H9 (cell line): ENCODE data around the gene NOS1AP. TPM values are rescaled to one million over a fixed set of nuclear protein-coding genes. Genes with fewer than 3 reads are reported as not detected.

Source experiments
- DNase-seq: peaks from one replicate; pipeline ENCODE4 v3.0.0-alpha.2; 2017
- H2AFZ ChIP-seq: one replicate; pipeline ENCODE4 v1.6.1; 2013; ENCODE audit warnings: mild to moderate bottlenecking, low read length, control low read depth, moderate library complexity
- H2AK5ac ChIP-seq: 2 replicates; pipeline ENCODE4 v1.6.1; 2013; ENCODE audit warnings: low read length, control low read depth, mixed read lengths; ENCODE audit not compliant: insufficient read length
- H2BK120ac ChIP-seq: one replicate; pipeline ENCODE4 v1.6.1; 2013; ENCODE audit warnings: low read depth, mild to moderate bottlenecking, low read length, control low read depth, inconsistent platforms; ENCODE audit not compliant: poor library complexity, severe bottlenecking
- H2BK12ac ChIP-seq: 2 replicates; pipeline ENCODE4 v1.6.1; 2013; ENCODE audit warnings: low read length, control low read depth, mixed read lengths, low read depth; ENCODE audit not compliant: insufficient read length
- H2BK15ac ChIP-seq: 2 replicates; pipeline ENCODE4 v1.6.1; 2013; ENCODE audit warnings: low read depth, low read length, control low read depth
- H2BK20ac ChIP-seq: one replicate; pipeline ENCODE4 v1.6.1; 2013; ENCODE audit warnings: low read depth, mild to moderate bottlenecking, low read length, control low read depth, inconsistent platforms; ENCODE audit not compliant: poor library complexity, severe bottlenecking
- H2BK5ac ChIP-seq: 2 replicates; pipeline ENCODE4 v1.6.1; 2013; ENCODE audit warnings: low read length, control low read depth, mixed read lengths; ENCODE audit not compliant: insufficient read length
- H3K14ac ChIP-seq: 2 replicates; pipeline ENCODE4 v1.6.1; 2013; ENCODE audit warnings: low read length, control low read depth; ENCODE audit not compliant: insufficient read depth
- H3K18ac ChIP-seq: 2 replicates; pipeline ENCODE4 v1.6.1; 2013; ENCODE audit warnings: low read depth, mild to moderate bottlenecking, mixed read lengths, low read length, control low read depth; ENCODE audit not compliant: insufficient read length
- H3K23ac ChIP-seq: 2 replicates; pipeline ENCODE4 v1.6.1; 2013; ENCODE audit warnings: low read length, control low read depth, mixed read lengths, low read depth; ENCODE audit not compliant: insufficient read length
- H3K23me2 ChIP-seq: 2 replicates; pipeline ENCODE4 v1.6.1; 2013; ENCODE audit warnings: low read depth, mild to moderate bottlenecking, mixed read lengths, low read length, control low read depth; ENCODE audit not compliant: insufficient read length, poor library complexity, severe bottlenecking
- H3K27ac ChIP-seq: 2 replicates; pipeline ENCODE4 v1.5.1; 2013; ENCODE audit warnings: low read length, control low read depth, mixed read lengths, low read depth; ENCODE audit not compliant: insufficient read length
- H3K27me3 ChIP-seq: 2 replicates; pipeline ENCODE4 v1.6.1; 2013; ENCODE audit warnings: low read length, control low read depth, inconsistent platforms; ENCODE audit not compliant: insufficient read depth
- H3K4ac ChIP-seq: 2 replicates; pipeline ENCODE4 v1.6.1; 2013; ENCODE audit warnings: low read depth, mild to moderate bottlenecking, control low read depth, inconsistent platforms, low read length, moderate library complexity
- H3K4me1 ChIP-seq: 2 replicates; pipeline ENCODE4 v1.6.1; 2013; ENCODE audit warnings: low read length, control low read depth, inconsistent platforms; ENCODE audit not compliant: insufficient read depth
- H3K4me2 ChIP-seq: 2 replicates; pipeline ENCODE4 v1.6.1; 2013; ENCODE audit warnings: low read length, control low read depth, mixed read lengths; ENCODE audit not compliant: insufficient read length, insufficient read depth
- H3K56ac ChIP-seq: 2 replicates; pipeline ENCODE4 v1.6.1; 2013; ENCODE audit warnings: low read depth, mild to moderate bottlenecking, mixed read lengths, low read length, control low read depth; ENCODE audit not compliant: insufficient read length
- H3K79me1 ChIP-seq: 2 replicates; pipeline ENCODE4 v1.6.1; 2013; ENCODE audit warnings: low read depth, mild to moderate bottlenecking, moderate library complexity, low read length, control low read depth, inconsistent platforms; ENCODE audit not compliant: insufficient read depth, poor library complexity, severe bottlenecking
- H3K79me2 ChIP-seq: 2 replicates; pipeline ENCODE4 v1.6.1; 2013; ENCODE audit warnings: low read length, control low read depth, inconsistent platforms; ENCODE audit not compliant: insufficient read depth
- H3K9ac ChIP-seq: 2 replicates; pipeline ENCODE4 v1.6.1; 2013; ENCODE audit warnings: low read length, control low read depth, mixed read lengths; ENCODE audit not compliant: insufficient read length; ENCODE audit errors: extremely low read depth
- H3K9me3 ChIP-seq: one replicate; pipeline ENCODE4 v1.6.1; 2013; ENCODE audit warnings: low read depth, low read length, inconsistent platforms; ENCODE audit not compliant: control insufficient read depth
- H3T11ph ChIP-seq: one replicate; pipeline ENCODE4 v1.6.1; 2013; ENCODE audit warnings: mild to moderate bottlenecking, low read length, control low read depth, inconsistent platforms
- H4K20me1 ChIP-seq: one replicate; pipeline ENCODE4 v1.6.1; 2013; ENCODE audit not compliant: control insufficient read depth, insufficient read length, insufficient read depth
- H4K5ac ChIP-seq: 2 replicates; pipeline ENCODE4 v1.6.1; 2013; ENCODE audit warnings: low read depth, mild to moderate bottlenecking, mixed read lengths, low read length, control low read depth; ENCODE audit not compliant: insufficient read length
- H4K8ac ChIP-seq: replicated peaks from 2 replicates; pipeline ENCODE4 v1.6.1; 2013; ENCODE audit warnings: low read length, control low read depth, mixed read lengths, low read depth; ENCODE audit not compliant: insufficient read length
- H4K91ac ChIP-seq: 2 replicates; pipeline ENCODE4 v1.6.1; 2013; ENCODE audit warnings: low read depth, mild to moderate bottlenecking, moderate library complexity, mixed read lengths, low read length, control low read depth; ENCODE audit not compliant: insufficient read length
- H3K27ac Mint-ChIP-seq, 3 experiments: 2 replicates in 2 of 3; 3 replicates in 1 of 3; pipeline ENCODE4 v1.8.0; 2020 to 2021; ENCODE audit warnings: mixed read lengths in 3 of 3, mild to moderate bottlenecking in 1 of 3, moderate library complexity in 1 of 3
- H3K27me3 Mint-ChIP-seq: 2 replicates; pipeline ENCODE4 v1.8.0; 2021; ENCODE audit warnings: low read depth, mild to moderate bottlenecking, moderate library complexity, mixed read lengths
- H3K36me3 Mint-ChIP-seq, 3 experiments: 2 replicates in 2 of 3; 3 replicates in 1 of 3; pipeline ENCODE4 v1.8.0; 2020 to 2021; ENCODE audit warnings: low read depth in 3 of 3, mixed read lengths in 3 of 3; ENCODE audit not compliant: insufficient read depth in 1 of 3
- H3K4me1 Mint-ChIP-seq, 2 experiments: 2 replicates each; pipeline ENCODE4 v1.8.0; 2020; ENCODE audit warnings: mixed read lengths in 2 of 2
- H3K4me3 Mint-ChIP-seq, 2 experiments: 2 replicates in 1 of 2; 3 replicates in 1 of 2; pipeline ENCODE4 v1.8.0; 2020 to 2021; ENCODE audit warnings: mild to moderate bottlenecking in 2 of 2, mixed read lengths in 2 of 2, moderate library complexity in 1 of 2
- H3K9me3 Mint-ChIP-seq, 2 experiments: 2 replicates in 1 of 2; 3 replicates in 1 of 2; pipeline ENCODE4 v1.8.0; 2020; ENCODE audit warnings: mild to moderate bottlenecking in 2 of 2, mixed read lengths in 2 of 2, moderate library complexity in 1 of 2
- total RNA-seq: library from RNA; stranded (reverse); gene quantifications from 2 replicates; pipeline ENCODE4 v1.2.1, GENCODE V29; 2021
- TF ChIP-seq, protein P1 (sequence below): fragments of 200-600 bp; sonication (generic); conservative IDR thresholded peaks from 3 replicates; pipeline ENCODE4 v1.8.0; 2021; ENCODE audit warnings: antibody characterized with exemption, mild to moderate bottlenecking

The NOS1AP gene
- total RNA-seq, 1 experiment from 2014 or later, result 8.4 TPM

DNA sequence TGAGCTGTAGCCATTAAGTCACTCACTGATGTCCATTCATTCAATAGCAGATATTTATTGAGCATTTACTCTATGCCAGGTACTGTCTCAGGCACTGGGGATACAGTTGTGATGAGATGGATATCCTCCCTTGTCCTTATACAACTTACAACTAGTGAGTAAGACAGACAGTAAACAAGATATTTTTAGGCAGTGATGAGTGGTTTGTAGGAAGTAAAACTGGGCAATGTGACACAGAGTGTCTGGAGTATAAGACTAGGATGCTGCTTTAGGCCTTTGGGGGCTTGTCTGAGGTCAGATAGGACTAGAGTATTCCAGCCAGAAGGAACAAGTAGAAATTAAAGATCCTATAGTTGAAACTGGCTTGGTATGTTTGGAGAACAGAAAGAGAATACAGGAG lies 41.4 kb downstream of the NOS1AP start:
- no peak overlapping the region for H3K23ac ChIP-seq
- no peaks in the 10 kb centered on the region for H3K4me1 ChIP-seq
- Mint-ChIP-seq H3K4me3 (no peak overlapping the region), H3K4me1 (peaks cover 2 to 6% of the 10 kb centered on the region in 2 experiments; a peak in 2 of 4 replicates), H3K27ac (no peak overlapping the region), H3K9me3 (peaks cover 0 to 7% of the 10 kb centered on the region in 2 experiments; a peak in 1 of 5 replicates), H3K27me3 (no peaks in the 10 kb centered on the region), H3K36me3 (peaks cover 2 to 15% (median 12%) of the 10 kb centered on the region in 3 experiments; a peak in 6 of 7 replicates)
- no peaks in the 10 kb centered on the region for H4K20me1 ChIP-seq
- H3K79me1 ChIP-seq, result peaks cover 3% of the 10 kb centered on the region
- H3T11ph ChIP-seq, result no peak overlapping the region
- TF ChIP-seq, protein P1, sequence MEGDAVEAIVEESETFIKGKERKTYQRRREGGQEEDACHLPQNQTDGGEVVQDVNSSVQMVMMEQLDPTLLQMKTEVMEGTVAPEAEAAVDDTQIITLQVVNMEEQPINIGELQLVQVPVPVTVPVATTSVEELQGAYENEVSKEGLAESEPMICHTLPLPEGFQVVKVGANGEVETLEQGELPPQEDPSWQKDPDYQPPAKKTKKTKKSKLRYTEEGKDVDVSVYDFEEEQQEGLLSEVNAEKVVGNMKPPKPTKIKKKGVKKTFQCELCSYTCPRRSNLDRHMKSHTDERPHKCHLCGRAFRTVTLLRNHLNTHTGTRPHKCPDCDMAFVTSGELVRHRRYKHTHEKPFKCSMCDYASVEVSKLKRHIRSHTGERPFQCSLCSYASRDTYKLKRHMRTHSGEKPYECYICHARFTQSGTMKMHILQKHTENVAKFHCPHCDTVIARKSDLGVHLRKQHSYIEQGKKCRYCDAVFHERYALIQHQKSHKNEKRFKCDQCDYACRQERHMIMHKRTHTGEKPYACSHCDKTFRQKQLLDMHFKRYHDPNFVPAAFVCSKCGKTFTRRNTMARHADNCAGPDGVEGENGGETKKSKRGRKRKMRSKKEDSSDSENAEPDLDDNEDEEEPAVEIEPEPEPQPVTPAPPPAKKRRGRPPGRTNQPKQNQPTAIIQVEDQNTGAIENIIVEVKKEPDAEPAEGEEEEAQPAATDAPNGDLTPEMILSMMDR, result no peak
- H3K14ac ChIP-seq, result no peak overlapping the region
- H3K27ac ChIP-seq, result no peak overlapping the region
- H2BK20ac ChIP-seq, result no peak overlapping the region
- no peak overlapping the region for H3K4me2 ChIP-seq
- no peak overlapping the region for H2BK15ac ChIP-seq
- H3K4ac ChIP-seq, result no peak overlapping the region
- H3K27me3 ChIP-seq, result no peaks in the 10 kb centered on the region
- no peak overlapping the region for H2BK120ac ChIP-seq
- no peak overlapping the region for H2BK5ac ChIP-seq
- no peak overlapping the region for H3K18ac ChIP-seq
- no peak overlapping the region for H2AK5ac ChIP-seq
- H4K5ac ChIP-seq, result no peak overlapping the region
- no peaks in the 10 kb centered on the region for H3K9me3 ChIP-seq
- H3K56ac ChIP-seq, result no peak overlapping the region
- no peak overlapping the region for H3K9ac ChIP-seq
- DNase-seq, result no peak
- H2AFZ ChIP-seq, result no peak overlapping the region
- H4K91ac ChIP-seq, result no peak overlapping the region
- H3K23me2 ChIP-seq, result no peaks in the 10 kb centered on the region
- peaks cover 2% of the 10 kb centered on the region; the same call in 1 of the 2 replicates for H3K79me2 ChIP-seq
- no peak overlapping the region for H2BK12ac ChIP-seq
- no peak overlapping the region for H4K8ac ChIP-seq
